Erythroblast (primary cell): ENCODE data around the gene ATP4A.
"Not testable (repeated sequence)": the region's sequence is repeated elsewhere in the genome, so short reads cannot be mapped to it uniquely, and the experiment has no call there.

ENCODE experiments used
- DNase-seq, 2 experiments: peaks; one replicate each; lab custom pipeline; 2025; lab: John Stamatoyannopoulos, UW
- GATA1 ChIP-seq: IDR thresholded peaks from 2 replicates; pipeline ENCODE4 v1.6.1; 2011; ENCODE audit warnings: low read depth, mild to moderate bottlenecking, control low read depth, low read length, moderate library complexity
- POLR2A ChIP-seq: IDR thresholded peaks from 2 replicates; pipeline ENCODE4 v1.6.1; 2011; ENCODE audit warnings: mild to moderate bottlenecking, low read length

Gene ATP4A

GRCh38 chr19:35563207-35563829, at the start of gene ATP4A:
ATP4A (minus strand) TSS chr19:35563658; CDS start chr19:35563629, 29 bp downstream.
- no peak for DNase-seq
- TF ChIP-seq POLR2A = no peak
- no peak for TF ChIP-seq GATA1

- peak; percentile 96 to 98 for DNase-seq
- TF ChIP-seq GATA1 = no peak
- peak; percentile 85 for TF ChIP-seq POLR2A
These were observed 49.3 kb upstream of the ATP4A start, which contains the start of gene HAUS5 for GRCh38 chr19:35612559-35613321. HAUS5 (plus strand) TSS chr19:35612735; CDS start chr19:35612795, 60 bp downstream.

- DNase-seq = no peak
- no peak for TF ChIP-seq POLR2A
- no peak for TF ChIP-seq GATA1
These were observed 48.7 kb upstream of the ATP4A start for GRCh38 chr19:35612224-35612558.

- no peak for TF ChIP-seq POLR2A
- no peak for TF ChIP-seq GATA1
- no peak for DNase-seq
These were observed 46.4 kb upstream of the ATP4A start for GRCh38 chr19:35609851-35610353.

GRCh38 chr19:35608251-35608650, 44.8 kb upstream of the ATP4A start:
- TF ChIP-seq POLR2A = no peak
- DNase-seq = no peak

GRCh38 chr19:35607661-35608060, 44.2 kb upstream of the ATP4A start:
- TF ChIP-seq POLR2A = no peak
- TF ChIP-seq GATA1 = no peak

GRCh38 chr19:35607170-35607569, 43.7 kb upstream of the ATP4A start:
- not testable (repeated sequence) for DNase-seq

More at GRCh38 chr19:35607661-35608060, 44.2 kb upstream of the ATP4A start:
- no peak for DNase-seq

- DNase-seq = not testable (repeated sequence)
These were observed 41.0 kb upstream of the ATP4A start for GRCh38 chr19:35604436-35604835.

GRCh38 chr19:35601971-35602370, 38.5 kb upstream of the ATP4A start:
- no peak for DNase-seq
- TF ChIP-seq POLR2A (no peak), GATA1 (no peak)

- TF ChIP-seq POLR2A (no peak), GATA1 (no peak)
- peak in 1 of 2 experiments; percentile 24 for DNase-seq
These were observed 33.0 kb upstream of the ATP4A start for GRCh38 chr19:35596366-35596999.

GRCh38 chr19:35595928-35596327, 32.5 kb upstream of the ATP4A start:
- no peak for TF ChIP-seq POLR2A
- no peak for TF ChIP-seq GATA1

GRCh38 chr19:35595026-35595425, 31.6 kb upstream of the ATP4A start:
- not testable (repeated sequence) for DNase-seq

More at GRCh38 chr19:35595928-35596327, 32.5 kb upstream of the ATP4A start:
- no peak for DNase-seq

GRCh38 chr19:35592226-35592625, 28.8 kb upstream of the ATP4A start:
- DNase-seq = peak; percentile 49 to 63

GRCh38 chr19:35590875-35591274, 27.4 kb upstream of the ATP4A start:
- TF ChIP-seq POLR2A (no peak), GATA1 (no peak)
- no peak for DNase-seq

More at GRCh38 chr19:35592226-35592625, 28.8 kb upstream of the ATP4A start:
- no peak for TF ChIP-seq GATA1
- no peak for TF ChIP-seq POLR2A
